Measurements from ENCODE around the gene AFF3.

GRCh38 chr2:99981840-99982239 is 160.6 kb downstream of the AFF3 start:
- TF ChIP-seq SRF (IDR thresholded peaks at IDR 0.05; ENCODE audit: low read depth, low read length), result no peak
- no peak for TF ChIP-seq CTCF (IDR thresholded peaks at IDR 0.05; ENCODE audit: control extremely low read depth in 1 of 3, insufficient read depth in 1 of 3, low read depth in 1 of 3, low read length in 3 of 3)
- no peak for TF ChIP-seq EP300 (IDR thresholded peaks at IDR 0.05; ENCODE audit: borderline replicate concordance in 1 of 2, low read depth in 2 of 2, low read length in 2 of 2)
